Activated CD8-positive, alpha-beta T cell treated with anti-CD3 and anti-CD28 coated beads for 36 hours (primary cell): ENCODE data around the gene CDK5RAP2. TPM values are rescaled to one million over a fixed set of nuclear protein-coding genes. Genes with fewer than 3 reads are reported as not detected.

ENCODE experiments used
- ATAC-seq: fragments of 200-7000 bp; cut with Tn5 transposase; one replicate; pipeline ENCODE4 v1.10.0; 2021; ENCODE audit warnings: mild to moderate bottlenecking, moderate library complexity
- CTCF ChIA-PET: fragments of 350-600 bp; sonication (Branson Sonifier 250); formaldehyde crosslinking; loops from one replicate; lab custom pipeline; 2021; ENCODE audit warnings: antibody characterized with exemption; lab: Charles Lee
- POLR2A ChIA-PET: fragments of 350-600 bp; sonication (Branson Sonifier 250); formaldehyde crosslinking; loops from one replicate; lab custom pipeline; 2021; ENCODE audit warnings: antibody characterized with exemption; lab: Charles Lee
- DNase-seq: peaks from one replicate; pipeline ENCODE4 v3.0.0-alpha.2; 2020
- H3K27ac Mint-ChIP-seq: one replicate; pipeline ENCODE4 v1.8.0; 2021; ENCODE audit warnings: mild to moderate bottlenecking, mixed read lengths
- H3K27me3 Mint-ChIP-seq: one replicate; pipeline ENCODE4 v1.8.0; 2021; ENCODE audit warnings: mixed read lengths
- H3K36me3 Mint-ChIP-seq: one replicate; pipeline ENCODE4 v1.8.0; 2021; ENCODE audit warnings: low read depth, mixed read lengths
- H3K4me1 Mint-ChIP-seq: one replicate; pipeline ENCODE4 v1.8.0; 2021; ENCODE audit warnings: low read depth, mixed read lengths
- H3K4me3 Mint-ChIP-seq: one replicate; pipeline ENCODE4 v1.8.0; 2021; ENCODE audit warnings: mild to moderate bottlenecking, moderate library complexity, mixed read lengths
- H3K9me3 Mint-ChIP-seq: one replicate; pipeline ENCODE4 v1.8.0; 2021; ENCODE audit warnings: mixed read lengths
- intact Hi-C: fragments of 100-400 bp; cut with micrococcal nuclease; formaldehyde crosslinking; loops from one replicate; pipeline ENCODE4 v1.10.0; 2022
- total RNA-seq, 2 experiments: library from RNA; stranded (reverse); gene quantifications; one replicate each; pipeline ENCODE4 v1.2.3, GENCODE V29; 2021
- TF ChIP-seq, protein P1 (sequence below): fragments of 200-600 bp; IDR thresholded peaks from one replicate; pipeline ENCODE4 v1.8.0; 2022; ENCODE audit warnings: antibody characterized with exemption, mild to moderate bottlenecking

Gene CDK5RAP2
- total RNA-seq, 2 experiments from 2014 or later = 61.5 to 67.6 TPM

DNA sequence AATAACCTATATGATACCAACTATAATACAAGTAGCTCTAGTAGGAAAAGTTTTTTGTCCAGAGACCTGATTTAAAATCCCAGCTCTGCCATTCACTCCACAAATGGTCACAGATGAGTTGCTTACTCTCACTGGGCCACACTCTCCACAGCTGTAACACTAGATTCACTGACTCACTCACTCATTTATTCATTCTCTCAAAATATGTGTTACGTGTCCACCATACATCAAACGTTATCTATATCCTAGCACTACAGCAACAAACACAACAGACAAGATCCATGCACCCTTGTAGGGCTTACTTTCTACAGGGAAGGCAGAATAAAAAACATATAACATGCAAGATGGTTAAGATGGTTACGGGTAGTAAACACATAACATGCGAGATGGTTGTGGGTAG is 146.3 kb downstream of the CDK5RAP2 start:
- ChIA-PET CTCF (no interaction called here), POLR2A (interaction anchor here (1.0 kb wide), 1 partner anchor 12 kb away, joined by 3 read pairs; no protein-coding TSS in a partner anchor)
- DNase-seq (no peak), ATAC-seq (no peak)
- H3K36me3 Mint-ChIP-seq = peaks cover 47% of the 10 kb centered on the region
- TF ChIP-seq, protein P1, sequence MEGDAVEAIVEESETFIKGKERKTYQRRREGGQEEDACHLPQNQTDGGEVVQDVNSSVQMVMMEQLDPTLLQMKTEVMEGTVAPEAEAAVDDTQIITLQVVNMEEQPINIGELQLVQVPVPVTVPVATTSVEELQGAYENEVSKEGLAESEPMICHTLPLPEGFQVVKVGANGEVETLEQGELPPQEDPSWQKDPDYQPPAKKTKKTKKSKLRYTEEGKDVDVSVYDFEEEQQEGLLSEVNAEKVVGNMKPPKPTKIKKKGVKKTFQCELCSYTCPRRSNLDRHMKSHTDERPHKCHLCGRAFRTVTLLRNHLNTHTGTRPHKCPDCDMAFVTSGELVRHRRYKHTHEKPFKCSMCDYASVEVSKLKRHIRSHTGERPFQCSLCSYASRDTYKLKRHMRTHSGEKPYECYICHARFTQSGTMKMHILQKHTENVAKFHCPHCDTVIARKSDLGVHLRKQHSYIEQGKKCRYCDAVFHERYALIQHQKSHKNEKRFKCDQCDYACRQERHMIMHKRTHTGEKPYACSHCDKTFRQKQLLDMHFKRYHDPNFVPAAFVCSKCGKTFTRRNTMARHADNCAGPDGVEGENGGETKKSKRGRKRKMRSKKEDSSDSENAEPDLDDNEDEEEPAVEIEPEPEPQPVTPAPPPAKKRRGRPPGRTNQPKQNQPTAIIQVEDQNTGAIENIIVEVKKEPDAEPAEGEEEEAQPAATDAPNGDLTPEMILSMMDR = no peak
- H3K27me3 Mint-ChIP-seq = no peaks in the 10 kb centered on the region
- H3K9me3 Mint-ChIP-seq = no peaks in the 10 kb centered on the region
- H3K4me3 Mint-ChIP-seq = no peak overlapping the region
- peaks cover 5% of the 10 kb centered on the region for H3K4me1 Mint-ChIP-seq
- H3K27ac Mint-ChIP-seq = no peak overlapping the region
- intact Hi-C loops = no loop called here

GRCh38 chr9:120432600-120432999 is 147.4 kb downstream of the CDK5RAP2 start:
- no peak for ATAC-seq
- Mint-ChIP-seq H3K9me3 (no peaks in the 10 kb centered on the region), H3K36me3 (peaks cover 41% of the 10 kb centered on the region), H3K27me3 (no peaks in the 10 kb centered on the region), H3K4me1 (no peaks in the 10 kb centered on the region), H3K27ac (no peak overlapping the region), H3K4me3 (no peak overlapping the region)
- TF ChIP-seq, protein P1 = no peak
- CTCF ChIA-PET = interaction anchor here (0.7 kb wide), 1 partner anchor 45 kb away, joined by 3 read pairs; no protein-coding TSS in a partner anchor
- intact Hi-C loops = no loop called here
- DNase-seq = no peak
- POLR2A ChIA-PET = no interaction called here

DNA sequence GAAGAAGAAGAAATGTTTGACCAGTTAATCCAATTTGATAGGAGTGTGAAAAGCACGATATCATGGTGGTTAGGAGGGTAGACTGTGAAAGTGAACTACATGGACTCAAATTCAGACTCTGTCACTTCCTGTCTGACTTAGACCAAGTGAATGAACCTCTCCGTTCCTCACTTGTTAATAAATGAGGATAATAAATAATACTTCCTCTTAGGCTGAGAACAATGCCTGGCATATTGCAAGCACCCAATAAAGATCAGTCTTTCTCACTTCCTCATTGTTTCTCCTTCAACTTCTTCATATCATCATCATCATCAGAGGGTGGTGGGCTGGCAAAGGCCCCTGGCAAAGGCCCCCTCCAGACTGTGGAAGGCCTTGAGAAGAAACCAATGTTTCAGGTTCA is 148.7 kb downstream of the CDK5RAP2 start:
- no peak for DNase-seq
- ChIA-PET CTCF (no interaction called here), POLR2A (no interaction called here)
- ATAC-seq = no peak
- peaks cover 42% of the 10 kb centered on the region for H3K36me3 Mint-ChIP-seq
- TF ChIP-seq, protein P1 = no peak
- no peaks in the 10 kb centered on the region for H3K4me1 Mint-ChIP-seq
- H3K27me3 Mint-ChIP-seq = no peaks in the 10 kb centered on the region
- intact Hi-C loops = no loop called here
- H3K27ac Mint-ChIP-seq = no peak overlapping the region
- H3K9me3 Mint-ChIP-seq = no peaks in the 10 kb centered on the region
- no peak overlapping the region for H3K4me3 Mint-ChIP-seq

- no peak overlapping the region for H3K27ac Mint-ChIP-seq
- DNase-seq (no peak), ATAC-seq (no peak)
- no peaks in the 10 kb centered on the region for H3K27me3 Mint-ChIP-seq
- intact Hi-C loops = no loop called here
- CTCF ChIA-PET = interaction anchor here (1.7 kb wide), 1 partner anchor 13 kb away, joined by 6 read pairs; no protein-coding TSS in a partner anchor
- POLR2A ChIA-PET = no interaction called here
- TF ChIP-seq, protein P1 = no peak
- H3K4me3 Mint-ChIP-seq = no peak overlapping the region
- H3K9me3 Mint-ChIP-seq = no peaks in the 10 kb centered on the region
- no peaks in the 10 kb centered on the region for H3K4me1 Mint-ChIP-seq
- H3K36me3 Mint-ChIP-seq = peaks cover 34% of the 10 kb centered on the region
These were observed 155.7 kb downstream of the CDK5RAP2 start for GRCh38 chr9:120424248-120424647.

DNA sequence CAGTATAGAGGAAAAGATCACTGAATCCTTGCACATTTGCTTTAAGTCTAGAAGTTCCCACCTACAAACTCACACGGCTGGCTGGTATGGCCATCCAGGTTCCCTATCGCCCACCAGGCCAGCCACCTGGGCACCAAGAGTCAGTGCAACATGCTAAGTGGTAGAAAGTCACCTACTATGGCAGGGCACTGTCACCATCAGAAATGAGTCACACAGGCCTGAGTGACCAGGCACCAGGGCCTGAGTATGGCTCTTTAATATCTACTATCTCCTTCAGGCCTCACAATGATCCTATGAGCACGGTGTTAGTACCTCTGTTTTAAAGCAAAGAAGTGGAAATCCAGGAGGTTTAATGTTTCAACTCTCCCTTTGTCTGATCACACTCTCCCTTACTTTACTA is 156.2 kb downstream of the CDK5RAP2 start:
- TF ChIP-seq, protein P1 = no peak
- ChIA-PET POLR2A (no interaction called here), CTCF (interaction anchor here (1.7 kb wide), 1 partner anchor 14 kb away, joined by 6 read pairs; no protein-coding TSS in a partner anchor)
- peaks cover 34% of the 10 kb centered on the region for H3K36me3 Mint-ChIP-seq
- intact Hi-C loops = no loop called here
- H3K27ac Mint-ChIP-seq = no peak overlapping the region
- H3K9me3 Mint-ChIP-seq = no peaks in the 10 kb centered on the region
- ATAC-seq (no peak), DNase-seq (no peak)
- H3K4me3 Mint-ChIP-seq = no peak overlapping the region
- no peaks in the 10 kb centered on the region for H3K4me1 Mint-ChIP-seq
- H3K27me3 Mint-ChIP-seq = no peaks in the 10 kb centered on the region
